Epithelial cell of proximal tubule (primary cell): Measurements from ENCODE around the gene C2CD4C. TPM values are rescaled to one million over a fixed set of nuclear protein-coding genes. Genes with fewer than 3 reads are reported as not detected.
"Not testable (repeated sequence)": the region's sequence is repeated elsewhere in the genome, so short reads cannot be mapped to it uniquely, and the experiment has no call there.

Experiments used
- DNase-seq: peaks from one replicate; pipeline ENCODE4 v3.0.0-alpha.2; 2011; ENCODE audit warnings: low read depth
- H3K4me3 ChIP-seq: 2 replicates; pipeline ENCODE4 v1.5.1; 2011; ENCODE audit warnings: low read depth, mild to moderate bottlenecking, low read length
- total RNA-seq: library from RNA; depleted of rRNA; stranded (reverse); fragments of >200 nt; gene quantifications from 2 replicates; pipeline ENCODE4 v1.2.3, GENCODE V29; 2015
- TF ChIP-seq, protein P1 (sequence below): conservative IDR thresholded peaks from 2 replicates; pipeline ENCODE4 v1.5.1; 2012; ENCODE audit warnings: low read depth, mild to moderate bottlenecking, low read length

Gene C2CD4C
- total RNA-seq, 1 donor from 2014 or later: 0.12 TPM

DNA sequence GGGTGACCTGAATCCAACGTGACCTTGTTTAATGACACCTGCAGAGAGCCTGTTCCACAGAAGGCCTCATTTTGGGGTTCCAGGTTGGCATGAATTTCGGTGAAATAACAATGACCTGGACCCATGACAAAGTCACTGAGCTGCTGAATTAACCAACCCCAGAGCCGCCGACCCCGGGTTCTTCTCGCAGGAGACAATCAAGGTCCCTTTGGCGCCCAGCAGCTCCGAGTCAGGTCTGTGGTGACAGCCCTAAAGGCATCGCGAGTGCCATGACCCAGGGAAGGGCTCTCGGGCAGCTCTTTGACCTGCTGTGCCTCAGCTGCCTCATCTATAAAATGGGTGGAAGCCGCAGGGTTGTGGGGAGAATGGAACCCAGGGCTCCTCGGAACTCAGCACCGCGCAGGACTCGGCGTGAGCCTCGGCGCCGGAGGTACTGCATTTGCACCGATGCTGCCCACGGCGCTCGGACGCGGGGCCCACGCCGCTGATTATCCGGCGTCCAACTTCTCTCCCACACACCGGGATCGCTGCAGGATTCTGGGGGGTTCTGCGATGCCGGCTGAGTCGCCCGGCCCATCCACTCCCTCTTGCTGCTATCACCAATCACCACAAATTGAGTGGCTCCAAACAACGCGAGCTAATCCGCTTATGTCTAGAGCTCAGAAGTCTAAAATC lies 46.2 kb upstream of the C2CD4C start:
- no peak for DNase-seq
- no peak overlapping the region for H3K4me3 ChIP-seq
- TF ChIP-seq, protein P1, sequence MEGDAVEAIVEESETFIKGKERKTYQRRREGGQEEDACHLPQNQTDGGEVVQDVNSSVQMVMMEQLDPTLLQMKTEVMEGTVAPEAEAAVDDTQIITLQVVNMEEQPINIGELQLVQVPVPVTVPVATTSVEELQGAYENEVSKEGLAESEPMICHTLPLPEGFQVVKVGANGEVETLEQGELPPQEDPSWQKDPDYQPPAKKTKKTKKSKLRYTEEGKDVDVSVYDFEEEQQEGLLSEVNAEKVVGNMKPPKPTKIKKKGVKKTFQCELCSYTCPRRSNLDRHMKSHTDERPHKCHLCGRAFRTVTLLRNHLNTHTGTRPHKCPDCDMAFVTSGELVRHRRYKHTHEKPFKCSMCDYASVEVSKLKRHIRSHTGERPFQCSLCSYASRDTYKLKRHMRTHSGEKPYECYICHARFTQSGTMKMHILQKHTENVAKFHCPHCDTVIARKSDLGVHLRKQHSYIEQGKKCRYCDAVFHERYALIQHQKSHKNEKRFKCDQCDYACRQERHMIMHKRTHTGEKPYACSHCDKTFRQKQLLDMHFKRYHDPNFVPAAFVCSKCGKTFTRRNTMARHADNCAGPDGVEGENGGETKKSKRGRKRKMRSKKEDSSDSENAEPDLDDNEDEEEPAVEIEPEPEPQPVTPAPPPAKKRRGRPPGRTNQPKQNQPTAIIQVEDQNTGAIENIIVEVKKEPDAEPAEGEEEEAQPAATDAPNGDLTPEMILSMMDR: no peak

DNA sequence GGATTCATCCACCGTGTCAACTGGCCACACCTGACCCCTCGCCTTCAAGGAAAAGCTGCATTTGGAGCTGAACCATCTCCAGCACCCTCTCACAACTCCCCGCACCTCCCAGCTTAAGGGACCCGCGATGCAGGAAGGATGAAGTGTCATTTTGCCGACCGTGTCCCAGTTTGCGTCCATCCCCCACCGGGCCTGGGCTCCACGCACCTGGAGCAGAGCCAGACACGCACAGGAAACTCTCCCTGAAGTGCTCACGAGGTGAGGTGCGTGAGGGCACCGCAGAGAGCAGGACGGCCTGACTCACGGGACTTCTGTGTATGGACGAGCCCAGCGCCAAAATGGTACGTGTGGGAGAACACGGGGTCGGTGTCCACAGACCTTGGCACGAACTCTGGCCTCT lies 44.7 kb upstream of the C2CD4C start:
- no peak overlapping the region for H3K4me3 ChIP-seq
- TF ChIP-seq, protein P1: no peak
- no peak for DNase-seq

DNA sequence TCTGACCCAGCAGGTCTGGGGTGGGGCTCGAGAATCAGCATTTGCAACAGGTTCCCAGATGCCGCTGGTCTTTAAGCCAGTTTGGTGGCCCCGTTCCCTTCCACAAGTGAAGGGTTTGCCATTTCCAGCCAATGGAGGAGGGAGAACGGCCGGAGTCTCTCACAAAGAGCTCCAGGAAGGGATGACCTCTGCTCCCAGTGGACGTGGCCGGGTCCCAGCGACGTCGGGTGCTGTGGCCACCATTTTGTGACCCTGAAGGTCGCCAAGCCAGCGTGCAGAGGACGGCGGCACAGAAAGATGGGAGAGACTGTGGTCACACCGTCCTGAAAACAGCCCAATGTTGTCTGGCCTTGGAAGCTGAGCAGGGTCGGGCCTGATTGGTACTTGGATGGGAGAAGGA lies 43.9 kb upstream of the C2CD4C start:
- no peak overlapping the region for H3K4me3 ChIP-seq
- DNase-seq: no peak
- TF ChIP-seq, protein P1: no peak

DNA sequence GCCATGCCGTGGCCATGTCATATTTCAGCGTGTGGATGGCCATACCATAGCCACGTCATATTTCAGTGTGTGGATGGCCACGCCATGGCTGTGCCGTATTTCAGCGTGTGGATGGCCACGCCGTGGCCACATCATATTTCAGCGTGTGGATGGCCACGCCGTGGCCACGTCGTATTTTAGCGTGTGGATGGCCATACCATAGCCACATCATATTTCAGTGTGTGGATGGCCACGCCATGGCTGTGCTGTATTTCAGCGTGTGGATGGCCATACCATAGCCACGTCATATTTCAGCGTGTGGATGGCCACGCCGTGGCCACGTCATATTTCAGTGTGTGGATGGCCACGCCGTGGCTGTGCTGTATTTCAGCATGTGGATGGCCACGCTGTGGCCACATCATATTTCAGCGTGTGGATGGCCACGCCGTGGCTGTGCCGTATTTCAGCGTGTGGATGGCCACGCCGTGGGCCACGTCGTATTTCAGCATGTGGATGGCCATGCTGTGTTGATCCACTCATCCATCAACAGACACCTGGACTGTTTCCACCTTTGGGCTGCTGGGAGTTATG lies 42.0 kb upstream of the C2CD4C start:
- H3K4me3 ChIP-seq, DNase-seq: not testable (repeated sequence)

DNA sequence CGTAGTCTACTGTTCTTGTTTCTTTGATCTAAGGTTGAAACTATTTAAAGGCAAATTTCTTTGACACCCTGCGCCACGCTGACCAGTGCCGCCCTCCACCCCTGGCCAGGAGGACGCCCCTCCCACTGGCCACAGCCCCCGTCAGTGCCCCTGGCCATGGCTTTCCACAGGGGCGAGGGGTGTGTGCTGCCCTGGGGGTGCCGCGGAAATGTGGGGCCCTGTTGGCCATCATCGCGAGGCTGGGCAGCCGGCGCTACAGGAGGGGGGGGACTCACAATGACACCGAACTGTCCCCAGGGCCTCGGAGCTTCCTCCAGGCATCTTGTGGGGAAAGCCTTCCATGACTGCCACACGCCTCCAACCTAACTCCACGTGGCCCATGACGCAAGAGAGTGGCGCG lies 41.0 kb upstream of the C2CD4C start:
- no peak overlapping the region for H3K4me3 ChIP-seq
- TF ChIP-seq, protein P1: no peak
- no peak for DNase-seq

DNA sequence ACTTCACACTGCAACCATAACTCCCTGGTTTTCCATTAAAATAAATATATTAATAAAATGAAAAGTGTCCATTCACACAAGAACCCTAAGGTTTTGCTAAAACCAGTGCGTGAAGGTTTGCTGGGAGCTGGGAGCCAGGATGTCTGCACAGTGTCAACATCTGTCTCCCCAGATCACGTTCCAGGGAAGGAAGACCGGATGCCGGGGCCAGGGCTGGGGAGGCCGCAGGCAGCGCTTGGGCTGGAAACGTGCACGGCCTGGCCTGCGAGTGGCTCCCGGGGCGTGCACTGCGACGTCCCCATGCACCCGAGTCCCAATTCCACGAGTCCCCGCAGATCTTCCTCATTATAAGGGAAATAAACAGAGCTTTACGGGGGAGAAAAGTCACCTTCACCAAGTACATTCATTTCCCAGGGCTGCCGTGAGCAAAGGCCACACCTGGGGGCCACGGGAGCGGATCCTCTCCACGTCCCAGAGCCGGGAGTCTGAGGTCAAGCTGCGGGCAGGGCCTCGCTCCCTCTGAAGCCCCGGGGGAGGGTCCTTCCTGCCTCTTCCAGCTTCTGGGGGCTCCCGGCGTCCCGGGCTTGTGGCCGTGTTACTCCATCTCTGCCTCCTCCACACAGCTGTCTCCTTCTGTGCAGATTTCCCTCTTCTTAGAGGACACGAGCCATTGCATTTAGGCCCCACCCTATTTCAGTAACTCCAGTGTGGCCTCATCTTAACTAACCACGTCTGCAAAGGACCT lies 39.0 kb upstream of the C2CD4C start:
- H3K4me3 ChIP-seq: no peak overlapping the region
- no peak for DNase-seq
- TF ChIP-seq, protein P1: no peak

DNA sequence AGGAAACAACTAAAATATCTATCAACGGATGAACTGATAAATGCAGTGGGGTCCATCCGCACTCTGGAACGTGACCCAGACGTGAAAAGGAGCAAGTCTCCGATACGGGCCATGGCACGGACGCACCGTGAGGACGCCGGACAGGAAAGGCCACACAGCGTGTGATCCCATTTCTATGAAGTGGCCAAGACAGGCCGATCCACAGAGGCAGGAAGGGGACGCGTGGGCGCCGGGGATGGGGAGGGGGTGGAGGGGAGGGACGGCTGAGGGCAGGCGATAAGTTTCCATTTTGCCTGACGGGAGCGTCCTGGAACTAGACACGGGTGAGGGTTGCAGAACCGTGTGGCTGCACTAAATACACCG lies 38.1 kb upstream of the C2CD4C start:
- TF ChIP-seq, protein P1: no peak
- no peak for DNase-seq
- H3K4me3 ChIP-seq: no peak overlapping the region
